Natural killer cell (primary cell): ENCODE data around the gene STK24. TPM values are rescaled to one million over a fixed set of nuclear protein-coding genes. Genes with fewer than 3 reads are reported as not detected.
"Not testable (repeated sequence)": the region's sequence is repeated elsewhere in the genome, so short reads cannot be mapped to it uniquely, and the experiment has no call there.

Source experiments
- ATAC-seq, 3 donors: fragments of 150-1000 bp in 2 of 3; fragments of 200-7000 bp in 1 of 3; cut with Tn5 transposase; 1 replicate in 1 of 3; 2 replicates in 2 of 3; pipeline ENCODE4 v1.10.0; 2021; ENCODE audit warnings: mild to moderate bottlenecking in 2 of 3, moderate library complexity in 2 of 3
- DNase-seq, 2 donors: peaks; one replicate each; pipeline versions ENCODE4 v3.0.0 to v3.0.0-alpha.2; 2013 to 2021; ENCODE audit warnings: mixed read lengths in 1 of 2
- H3K27ac ChIP-seq: one replicate; pipeline ENCODE4 v1.5.1; 2013; ENCODE audit warnings: mild to moderate bottlenecking, low read length
- H3K27me3 ChIP-seq: one replicate; pipeline ENCODE4 v1.6.1; 2013; ENCODE audit warnings: low read length; ENCODE audit not compliant: control insufficient read depth, insufficient read depth
- H3K36me3 ChIP-seq: one replicate; pipeline ENCODE4 v1.6.1; 2013; ENCODE audit warnings: low read length; ENCODE audit not compliant: control insufficient read depth, insufficient read depth
- H3K4me1 ChIP-seq: one replicate; pipeline ENCODE4 v1.6.1; 2013; ENCODE audit warnings: low read length; ENCODE audit not compliant: control insufficient read depth, insufficient read depth
- H3K4me3 ChIP-seq: one replicate; pipeline ENCODE4 v1.5.1; 2013; ENCODE audit warnings: low read length
- H3K9me3 ChIP-seq: one replicate; pipeline ENCODE4 v1.6.1; 2013; ENCODE audit warnings: low read length; ENCODE audit not compliant: control insufficient read depth, insufficient read depth
- H3K27ac Mint-ChIP-seq, 2 donors: one replicate each; pipeline ENCODE4 v1.8.0; 2022; ENCODE audit warnings: mild to moderate bottlenecking in 2 of 2, mixed read lengths in 2 of 2, moderate library complexity in 1 of 2
- H3K27me3 Mint-ChIP-seq, 2 donors: one replicate each; pipeline ENCODE4 v1.8.0; 2022; ENCODE audit warnings: low read depth in 2 of 2, mixed read lengths in 2 of 2
- H3K36me3 Mint-ChIP-seq: one replicate; pipeline ENCODE4 v1.8.0; 2022; ENCODE audit warnings: mixed read lengths
- H3K4me1 Mint-ChIP-seq, 2 donors: one replicate each; pipeline ENCODE4 v1.8.0; 2022; ENCODE audit warnings: mixed read lengths in 2 of 2
- H3K4me3 Mint-ChIP-seq: one replicate; pipeline ENCODE4 v1.8.0; 2022; ENCODE audit warnings: mild to moderate bottlenecking, moderate library complexity, mixed read lengths
- H3K9me3 Mint-ChIP-seq, 2 donors: one replicate each; pipeline ENCODE4 v1.8.0; 2022; ENCODE audit warnings: mixed read lengths in 2 of 2
- WGBS: methylation state at CpG from one replicate; pipeline ENCODE4 v1.1.7; 2013; ENCODE audit warnings: missing lambda C conversion rate; ENCODE audit not compliant: insufficient coverage; 5-methylcytosine and 5-hydroxymethylcytosine counted together
- intact Hi-C: fragments of 100-400 bp; cut with micrococcal nuclease; formaldehyde crosslinking; loops from one replicate; pipeline ENCODE4 v1.14.2; 2022
- total RNA-seq, 4 donors: library from RNA; stranded (reverse); fragments of 120-200 nt in 1 of 4; gene quantifications; one replicate each; pipeline versions ENCODE4 v1.2.3 to v1.2.4, GENCODE V29; 2013 to 2022
- TF ChIP-seq, protein P1 (sequence below): fragments of 200-600 bp; IDR thresholded peaks from one replicate; pipeline ENCODE4 v1.8.0; 2022; ENCODE audit warnings: antibody characterized with exemption

Gene STK24
- total RNA-seq, 3 donors from 2014 or later (not counting 1 experiment from before 2014, with no cell fraction given): 64.5 to 78.4 (median 70.4) TPM

GRCh38 chr13:98619556-98619955 is 42.6 kb upstream of the STK24 start:
- Histone ChIP-seq H3K4me3 (no peak overlapping the region), H3K36me3 (no peaks in the 10 kb centered on the region), H3K4me1 (no peaks in the 10 kb centered on the region), H3K9me3 (no peaks in the 10 kb centered on the region), H3K27me3 (no peaks in the 10 kb centered on the region), H3K27ac (no peak overlapping the region)
- intact Hi-C loops: no loop called here
- no peaks in the 10 kb centered on the region for H3K36me3 Mint-ChIP-seq
- no peak for ATAC-seq
- no peak overlapping the region for H3K27ac Mint-ChIP-seq
- DNase-seq: no peak
- 94% methylated on average over 3 of the region's 3 CpGs for WGBS
- no peak overlapping the region for H3K4me3 Mint-ChIP-seq
- TF ChIP-seq, protein P1, sequence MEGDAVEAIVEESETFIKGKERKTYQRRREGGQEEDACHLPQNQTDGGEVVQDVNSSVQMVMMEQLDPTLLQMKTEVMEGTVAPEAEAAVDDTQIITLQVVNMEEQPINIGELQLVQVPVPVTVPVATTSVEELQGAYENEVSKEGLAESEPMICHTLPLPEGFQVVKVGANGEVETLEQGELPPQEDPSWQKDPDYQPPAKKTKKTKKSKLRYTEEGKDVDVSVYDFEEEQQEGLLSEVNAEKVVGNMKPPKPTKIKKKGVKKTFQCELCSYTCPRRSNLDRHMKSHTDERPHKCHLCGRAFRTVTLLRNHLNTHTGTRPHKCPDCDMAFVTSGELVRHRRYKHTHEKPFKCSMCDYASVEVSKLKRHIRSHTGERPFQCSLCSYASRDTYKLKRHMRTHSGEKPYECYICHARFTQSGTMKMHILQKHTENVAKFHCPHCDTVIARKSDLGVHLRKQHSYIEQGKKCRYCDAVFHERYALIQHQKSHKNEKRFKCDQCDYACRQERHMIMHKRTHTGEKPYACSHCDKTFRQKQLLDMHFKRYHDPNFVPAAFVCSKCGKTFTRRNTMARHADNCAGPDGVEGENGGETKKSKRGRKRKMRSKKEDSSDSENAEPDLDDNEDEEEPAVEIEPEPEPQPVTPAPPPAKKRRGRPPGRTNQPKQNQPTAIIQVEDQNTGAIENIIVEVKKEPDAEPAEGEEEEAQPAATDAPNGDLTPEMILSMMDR: no peak
- no peaks in the 10 kb centered on the region for H3K4me1 Mint-ChIP-seq
- no peaks in the 10 kb centered on the region for H3K9me3 Mint-ChIP-seq
- peaks cover 0 to 4% of the 10 kb centered on the region in 2 donors for H3K27me3 Mint-ChIP-seq

- DNase-seq, H3K36me3 Mint-ChIP-seq, H3K4me1 ChIP-seq, intact Hi-C loops, H3K27ac ChIP-seq, H3K27ac Mint-ChIP-seq, H3K36me3 ChIP-seq, ATAC-seq, H3K4me3 Mint-ChIP-seq, H3K4me3 ChIP-seq, H3K4me1 Mint-ChIP-seq, H3K9me3 Mint-ChIP-seq, H3K27me3 ChIP-seq, H3K9me3 ChIP-seq: not testable (repeated sequence)
- 87% methylated on average over 1 of the region's 2 CpGs for WGBS
- peaks cover 7 to 17% of the 10 kb centered on the region in 2 donors for H3K27me3 Mint-ChIP-seq
These were observed 38.7 kb upstream of the STK24 start for GRCh38 chr13:98615595-98615994.

DNA sequence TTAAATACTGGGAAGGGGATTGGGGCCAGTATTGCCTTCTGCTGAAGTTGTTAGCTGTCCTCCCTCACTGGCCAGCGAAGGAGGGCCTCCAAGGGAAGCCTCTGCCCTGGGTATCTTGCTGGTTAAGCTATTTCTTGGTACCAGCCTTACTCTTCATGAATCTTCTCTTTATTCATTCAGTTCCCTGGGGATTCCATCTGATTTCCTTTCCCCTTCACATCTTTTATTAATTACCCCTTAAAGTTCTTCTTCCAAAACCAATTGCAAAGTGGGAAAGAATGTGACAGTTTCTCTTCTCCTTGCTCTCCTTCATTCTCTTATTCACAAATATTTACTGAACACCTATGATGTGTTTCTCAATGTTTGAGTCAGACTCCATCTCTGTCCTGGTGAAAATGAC is 36.7 kb upstream of the STK24 start:
- H3K36me3 Mint-ChIP-seq: no peaks in the 10 kb centered on the region
- no peak overlapping the region for H3K27ac Mint-ChIP-seq
- H3K4me3 Mint-ChIP-seq: no peak overlapping the region

DNA sequence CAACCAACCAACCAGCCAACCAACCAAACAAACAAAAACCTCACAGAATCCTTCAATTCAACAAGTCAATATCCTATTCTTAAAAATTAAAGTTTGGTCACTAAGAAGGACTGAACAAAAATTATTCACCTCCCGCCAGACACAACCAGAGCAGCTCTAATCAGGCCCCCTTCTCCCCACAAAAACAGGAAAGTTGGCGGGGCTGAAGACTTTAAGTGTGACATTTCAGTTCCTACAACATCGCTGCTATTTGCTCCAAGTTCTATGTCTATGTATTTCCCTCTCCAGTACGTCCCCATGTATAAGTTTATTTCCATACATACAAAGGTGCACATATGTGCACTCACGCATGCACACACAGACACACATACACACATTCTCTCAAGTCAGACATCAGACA is 32.8 kb upstream of the STK24 start:
- H3K27ac Mint-ChIP-seq: no peak overlapping the region
- Histone ChIP-seq H3K4me1 (no peaks in the 10 kb centered on the region), H3K27me3 (no peaks in the 10 kb centered on the region), H3K36me3 (no peaks in the 10 kb centered on the region), H3K27ac (no peak overlapping the region), H3K4me3 (no peak overlapping the region), H3K9me3 (no peaks in the 10 kb centered on the region)
- H3K36me3 Mint-ChIP-seq: no peaks in the 10 kb centered on the region
- peaks cover 12 to 34% of the 10 kb centered on the region in 2 donors for H3K27me3 Mint-ChIP-seq
- no peaks in the 10 kb centered on the region for H3K4me1 Mint-ChIP-seq
- ATAC-seq: no peak
- H3K9me3 Mint-ChIP-seq: no peaks in the 10 kb centered on the region
- TF ChIP-seq, protein P1: no peak
- intact Hi-C loops: loop anchor here (1.0 kb wide), 1 partner anchor 8 kb away; no protein-coding TSS in a partner anchor
- H3K4me3 Mint-ChIP-seq: no peak overlapping the region
- DNase-seq: no peak
- WGBS: 59% methylated on average over 4 of the region's 5 CpGs

More for the DNA sequence above, 36.7 kb upstream of the STK24 start:
- TF ChIP-seq, protein P1: no peak
- Mint-ChIP-seq H3K4me1 (no peaks in the 10 kb centered on the region), H3K9me3 (no peaks in the 10 kb centered on the region), H3K27me3 (peaks cover 12 to 34% of the 10 kb centered on the region in 2 donors)
- Histone ChIP-seq H3K27me3 (no peaks in the 10 kb centered on the region), H3K9me3 (no peaks in the 10 kb centered on the region), H3K4me3 (no peak overlapping the region), H3K27ac (no peak overlapping the region), H3K4me1 (no peaks in the 10 kb centered on the region), H3K36me3 (no peaks in the 10 kb centered on the region)
- no peak for DNase-seq
- no peak for ATAC-seq
- intact Hi-C loops: no loop called here
- WGBS: 64% methylated on average over 1 of the region's 1 CpG
